ENCODE measurements around the gene ARF5.

ARF5 gene

GRCh38 chr7:127638197-127638596, 50.0 kb downstream of the ARF5 start:
- DNase-seq: no peak
